Measurements from ENCODE around the gene BMAL1. TPM values are rescaled to one million over a fixed set of nuclear protein-coding genes. Genes with fewer than 3 reads are reported as not detected.

The BMAL1 gene
- total RNA-seq, 1 experiment from 2014 or later, result 3.3 TPM

- no peak overlapping the region for H2AK5ac ChIP-seq (ENCODE audit: insufficient read length, low read length)
Observed at GRCh38 chr11:13311570-13311969, 34.0 kb downstream of the BMAL1 start.

More at GRCh38 chr11:13311570-13311969, 34.0 kb downstream of the BMAL1 start:
- H3K18ac ChIP-seq (ENCODE audit: insufficient read length, low read depth, low read length), result no peak overlapping the region
- no peak overlapping the region for H4K8ac ChIP-seq (replicated peaks; ENCODE audit: insufficient read length, low read depth, low read length)
- no CpG with 5 or more reads among the region's 3 CpGs for WGBS (ENCODE audit: extremely low coverage, insufficient read length, low lambda C conversion rate)
- TF ChIP-seq CTCF (conservative IDR thresholded peaks at IDR 0.05), result no peak
- H3T11ph ChIP-seq (ENCODE audit: low read length), result no peak overlapping the region
- no peaks in the 10 kb centered on the region for H3K23me2 ChIP-seq (ENCODE audit: insufficient read length, low read depth, low read length, poor library complexity, severe bottlenecking)
- Mint-ChIP-seq H3K9me3 (no peaks in the 10 kb centered on the region), H3K27me3 (ENCODE audit: low read depth) (peaks cover 4% of the 10 kb centered on the region; the same call in 1 of the 2 replicates), H3K36me3 (ENCODE audit: insufficient read depth in 1 of 3, low read depth in 3 of 3) (no peaks in the 10 kb centered on the region; a peak in 1 of 7 replicates), H3K4me1 (peaks cover 23 to 33% of the 10 kb centered on the region in 2 experiments), H3K27ac (peak overlapping the region in 1 of 3 experiments; percentile 4; a peak in 1 of 7 replicates), H3K4me3 (no peak overlapping the region)
- no peak overlapping the region for H2BK120ac ChIP-seq (ENCODE audit: low read depth, low read length, poor library complexity, severe bottlenecking)
- H2BK5ac ChIP-seq (ENCODE audit: insufficient read length, low read length), result no peak overlapping the region
- H3K9ac ChIP-seq (ENCODE audit: extremely low read depth, insufficient read length, low read length), result no peak overlapping the region
- H3K79me1 ChIP-seq (ENCODE audit: insufficient read depth, low read depth, low read length, poor library complexity, severe bottlenecking), result no peaks in the 10 kb centered on the region
- H2AFZ ChIP-seq (ENCODE audit: low read length), result no peak overlapping the region
- no peak overlapping the region for H3K27ac ChIP-seq (ENCODE audit: insufficient read length, low read depth, low read length)
- no peak overlapping the region for H4K5ac ChIP-seq (ENCODE audit: insufficient read length, low read depth, low read length)
- no peak overlapping the region for H2BK20ac ChIP-seq (ENCODE audit: low read depth, low read length, poor library complexity, severe bottlenecking)
- no peak overlapping the region for H2BK12ac ChIP-seq (ENCODE audit: insufficient read length, low read depth, low read length)
- H3K79me2 ChIP-seq (ENCODE audit: insufficient read depth, low read length), result no peaks in the 10 kb centered on the region
- no peaks in the 10 kb centered on the region for H3K9me3 ChIP-seq (ENCODE audit: control insufficient read depth, low read depth, low read length)
- no peaks in the 10 kb centered on the region for H3K27me3 ChIP-seq (ENCODE audit: insufficient read depth, low read length)
- no peak overlapping the region for H3K56ac ChIP-seq (ENCODE audit: insufficient read length, low read depth, low read length)
- no peak overlapping the region for H3K4me2 ChIP-seq (ENCODE audit: insufficient read depth, insufficient read length, low read length)
- no peak overlapping the region for H3K23ac ChIP-seq (ENCODE audit: insufficient read length, low read depth, low read length)
- DNase-seq, result no peak
- H4K20me1 ChIP-seq (ENCODE audit: control insufficient read depth, insufficient read depth, insufficient read length), result no peaks in the 10 kb centered on the region
- peaks cover 6% of the 10 kb centered on the region; the same call in 1 of the 2 replicates for H3K4me1 ChIP-seq (ENCODE audit: insufficient read depth, low read length)
- H4K91ac ChIP-seq (ENCODE audit: insufficient read length, low read depth, low read length), result no peak overlapping the region
- H3K4ac ChIP-seq (ENCODE audit: low read depth, low read length), result no peak overlapping the region
- H2BK15ac ChIP-seq (ENCODE audit: low read depth, low read length), result no peak overlapping the region
- H3K14ac ChIP-seq (ENCODE audit: insufficient read depth, low read length), result no peak overlapping the region
